ENCODE data around the gene PRL.

GRCh38 chr6:22296936-22297335, at the start of gene PRL:
- TF ChIP-seq CTCF (IDR thresholded peaks at IDR 0.05) (no peak), POLR2A (IDR thresholded peaks at IDR 0.05) (no peak)
